Trophoblast cell (in vitro differentiated cells and primary cell): ENCODE results near the gene LHPP.
A peak's percentile ranks its signal among the peaks of the same experiment; 100 is the strongest.

Experiments
- DNase-seq, 2 donors: peaks; one replicate each; pipeline ENCODE4 v3.0.0-alpha.2; 2016
- H2AFZ ChIP-seq: 2 replicates; pipeline ENCODE4 v1.6.1; 2013; ENCODE audit warnings: low read length, moderate library complexity, mild to moderate bottlenecking; ENCODE audit not compliant: insufficient read depth, poor library complexity
- H2AK5ac ChIP-seq: 2 replicates; pipeline ENCODE4 v1.6.1; 2013; ENCODE audit warnings: mild to moderate bottlenecking, low read length
- H2BK120ac ChIP-seq: 2 replicates; pipeline ENCODE4 v1.6.1; 2013; ENCODE audit warnings: low read length, mild to moderate bottlenecking, moderate library complexity; ENCODE audit not compliant: insufficient read depth, poor library complexity
- H2BK12ac ChIP-seq: 2 replicates; pipeline ENCODE4 v1.6.1; 2013; ENCODE audit warnings: mild to moderate bottlenecking, low read length, moderate library complexity
- H2BK5ac ChIP-seq: 2 replicates; pipeline ENCODE4 v1.6.1; 2013; ENCODE audit warnings: low read length, low read depth, moderate library complexity, mild to moderate bottlenecking; ENCODE audit not compliant: poor library complexity
- H3K14ac ChIP-seq: 2 replicates; pipeline ENCODE4 v1.6.1; 2013; ENCODE audit warnings: mild to moderate bottlenecking, low read length
- H3K18ac ChIP-seq: 2 replicates; pipeline ENCODE4 v1.6.1; 2013; ENCODE audit warnings: mild to moderate bottlenecking, low read length
- H3K23ac ChIP-seq: 2 replicates; pipeline ENCODE4 v1.6.1; 2013; ENCODE audit warnings: low read length
- H3K27ac ChIP-seq: 2 replicates; pipeline ENCODE4 v1.5.1; 2013; ENCODE audit warnings: low read depth, mild to moderate bottlenecking, inconsistent platforms, low read length, moderate library complexity
- H3K27me3 ChIP-seq: 2 replicates; pipeline ENCODE4 v1.6.1; 2013; ENCODE audit warnings: inconsistent platforms, mild to moderate bottlenecking, low read length, moderate library complexity; ENCODE audit not compliant: insufficient read depth
- H3K36me3 ChIP-seq, 2 experiments: 1 replicate in 1 of 2; 2 replicates in 1 of 2; pipeline ENCODE4 v1.6.1; 2013; ENCODE audit warnings: low read length in 2 of 2, mild to moderate bottlenecking in 2 of 2, moderate library complexity in 1 of 2; ENCODE audit not compliant: insufficient read depth in 2 of 2, control insufficient read depth in 1 of 2
- H3K4ac ChIP-seq: 2 replicates; pipeline ENCODE4 v1.6.1; 2013; ENCODE audit warnings: low read depth, mild to moderate bottlenecking, low read length, moderate library complexity
- H3K4me1 ChIP-seq, 2 experiments: 1 replicate in 1 of 2; 2 replicates in 1 of 2; pipeline ENCODE4 v1.6.1; 2013; ENCODE audit warnings: low read length in 2 of 2, mild to moderate bottlenecking in 2 of 2, moderate library complexity in 1 of 2; ENCODE audit not compliant: insufficient read depth in 2 of 2, control insufficient read depth in 1 of 2
- H3K4me2 ChIP-seq: 2 replicates; pipeline ENCODE4 v1.6.1; 2013; ENCODE audit warnings: inconsistent platforms, mild to moderate bottlenecking, low read length, moderate library complexity
- H3K4me3 ChIP-seq: 2 replicates; pipeline ENCODE4 v1.5.1; 2013; ENCODE audit warnings: mild to moderate bottlenecking, low read depth, low read length, inconsistent platforms
- H3K79me1 ChIP-seq: one replicate; pipeline ENCODE4 v1.6.1; 2013; ENCODE audit warnings: low read length
- H3K79me2 ChIP-seq: 2 replicates; pipeline ENCODE4 v1.6.1; 2013; ENCODE audit warnings: low read length, mild to moderate bottlenecking; ENCODE audit not compliant: control insufficient read depth, insufficient read depth, poor library complexity
- H3K9ac ChIP-seq: 2 replicates; pipeline ENCODE4 v1.6.1; 2013; ENCODE audit warnings: mild to moderate bottlenecking, low read length
- H3K9me3 ChIP-seq: 2 replicates; pipeline ENCODE4 v1.6.1; 2013; ENCODE audit warnings: low read depth, mild to moderate bottlenecking, control low read depth, inconsistent platforms, low read length; ENCODE audit not compliant: insufficient read depth
- H4K12ac ChIP-seq: 2 replicates; pipeline ENCODE4 v1.6.1; 2013; ENCODE audit warnings: low read depth, mild to moderate bottlenecking, low read length, moderate library complexity
- H4K8ac ChIP-seq: 2 replicates; pipeline ENCODE4 v1.6.1; 2013; ENCODE audit warnings: low read depth, mild to moderate bottlenecking, low read length, moderate library complexity
- H4K91ac ChIP-seq: one replicate; pipeline ENCODE4 v1.6.1; 2013; ENCODE audit warnings: low read depth, mild to moderate bottlenecking, low read length, moderate library complexity
- WGBS: extraction: QIAGEN DNeasy Blood & Tissue Kit; methylation state at CpG from one replicate; pipeline ENCODE4 v1.1.7; 2013; ENCODE audit warnings: missing lambda C conversion rate; ENCODE audit not compliant: insufficient read length, insufficient coverage; ENCODE audit errors: extremely low coverage; 5-methylcytosine and 5-hydroxymethylcytosine counted together

The LHPP gene

DNA sequence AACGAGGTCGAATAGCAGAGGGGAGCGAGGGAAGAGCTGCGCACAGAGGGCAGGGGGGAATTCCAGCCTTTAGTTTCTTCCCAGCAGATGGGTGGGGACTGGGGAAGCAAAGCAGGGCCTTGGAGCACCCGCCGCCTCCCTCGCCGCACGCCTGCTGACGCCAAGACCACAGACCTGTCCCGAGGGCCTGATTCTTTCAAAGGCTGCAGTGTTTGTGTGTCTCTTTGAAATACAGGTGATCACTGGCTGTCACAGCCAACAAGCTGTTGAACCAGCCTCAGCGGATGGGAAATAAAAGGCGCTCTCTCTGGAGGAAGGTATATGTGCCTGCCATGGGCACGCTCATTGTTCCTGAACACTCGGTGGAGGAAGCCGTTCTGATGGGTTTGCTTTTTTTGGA, 163.3 kb downstream of the LHPP start:
- no peak overlapping the region for H4K8ac ChIP-seq
- no peaks in the 10 kb centered on the region for H3K79me2 ChIP-seq
- no peak for DNase-seq
- no peak overlapping the region for H2BK12ac ChIP-seq
- H3K4me2 ChIP-seq, result no peak overlapping the region
- H3K4me3 ChIP-seq, result no peak overlapping the region
- no peak overlapping the region for H3K14ac ChIP-seq
- no peak overlapping the region for H3K23ac ChIP-seq
- H2AK5ac ChIP-seq, result no peak overlapping the region
- peaks cover 3% of the 10 kb centered on the region in 2 experiments for H3K36me3 ChIP-seq
- H2BK120ac ChIP-seq, result no peak overlapping the region
- H3K9me3 ChIP-seq, result no peaks in the 10 kb centered on the region
- no peak overlapping the region for H2BK5ac ChIP-seq
- peaks cover 4 to 15% of the 10 kb centered on the region in 2 experiments for H3K4me1 ChIP-seq
- no peak overlapping the region for H3K18ac ChIP-seq
- no peak overlapping the region for H3K27ac ChIP-seq
- H3K79me1 ChIP-seq, result no peaks in the 10 kb centered on the region
- WGBS, result no CpG with 5 or more reads among the region's 16 CpGs
- H4K91ac ChIP-seq, result no peak overlapping the region
- H4K12ac ChIP-seq, result no peak overlapping the region
- H3K9ac ChIP-seq, result no peak overlapping the region
- no peak overlapping the region for H3K4ac ChIP-seq
- H2AFZ ChIP-seq, result no peak overlapping the region
- no peaks in the 10 kb centered on the region for H3K27me3 ChIP-seq

GRCh38 chr10:124625831-124626238, 164.2 kb downstream of the LHPP start:
- no peak overlapping the region for H2BK5ac ChIP-seq
- no peaks in the 10 kb centered on the region for H3K9me3 ChIP-seq
- no peaks in the 10 kb centered on the region for H3K79me2 ChIP-seq
- no peak overlapping the region for H4K91ac ChIP-seq
- H2AFZ ChIP-seq, result no peak overlapping the region
- H2AK5ac ChIP-seq, result no peak overlapping the region
- DNase-seq, result no peak
- H3K4me3 ChIP-seq, result no peak overlapping the region
- H3K14ac ChIP-seq, result no peak overlapping the region
- H2BK12ac ChIP-seq, result no peak overlapping the region
- no peak overlapping the region for H3K4ac ChIP-seq
- peaks cover 4 to 13% of the 10 kb centered on the region in 2 experiments for H3K4me1 ChIP-seq
- H3K18ac ChIP-seq, result no peak overlapping the region
- no peak overlapping the region for H4K12ac ChIP-seq
- H4K8ac ChIP-seq, result no peak overlapping the region
- peaks cover 3% of the 10 kb centered on the region in 2 experiments for H3K36me3 ChIP-seq
- H3K79me1 ChIP-seq, result no peaks in the 10 kb centered on the region
- WGBS, result no CpG with 5 or more reads among the region's 23 CpGs
- no peak overlapping the region for H3K9ac ChIP-seq
- no peaks in the 10 kb centered on the region for H3K27me3 ChIP-seq
- H3K4me2 ChIP-seq, result no peak overlapping the region
- H3K23ac ChIP-seq, result no peak overlapping the region
- no peak overlapping the region for H2BK120ac ChIP-seq
- H3K27ac ChIP-seq, result no peak overlapping the region

GRCh38 chr10:124626759-124627380, 165.2 kb downstream of the LHPP start:
- Histone ChIP-seq H3K79me1 (no peaks in the 10 kb centered on the region), H3K14ac (no peak overlapping the region), H3K4me1 (peaks cover 4 to 11% of the 10 kb centered on the region in 2 experiments), H3K18ac (no peak overlapping the region), H3K9ac (no peak overlapping the region), H3K36me3 (peaks cover 3% of the 10 kb centered on the region in 2 experiments), H3K27me3 (no peaks in the 10 kb centered on the region), H2BK12ac (no peak overlapping the region), H2AK5ac (no peak overlapping the region), H3K27ac (no peak overlapping the region), H4K8ac (no peak overlapping the region), H2AFZ (no peak overlapping the region), H2BK120ac (no peak overlapping the region), H3K4me3 (no peak overlapping the region), H3K23ac (no peak overlapping the region), H2BK5ac (no peak overlapping the region), H3K4ac (no peak overlapping the region), H4K91ac (no peak overlapping the region), H3K79me2 (no peaks in the 10 kb centered on the region), H3K9me3 (peaks cover 4% of the 10 kb centered on the region), H4K12ac (no peak overlapping the region), H3K4me2 (no peak overlapping the region)
- WGBS, result no CpG with 5 or more reads among the region's 13 CpGs
- DNase-seq, result peak in 1 of 2 donors; percentile 59

DNA sequence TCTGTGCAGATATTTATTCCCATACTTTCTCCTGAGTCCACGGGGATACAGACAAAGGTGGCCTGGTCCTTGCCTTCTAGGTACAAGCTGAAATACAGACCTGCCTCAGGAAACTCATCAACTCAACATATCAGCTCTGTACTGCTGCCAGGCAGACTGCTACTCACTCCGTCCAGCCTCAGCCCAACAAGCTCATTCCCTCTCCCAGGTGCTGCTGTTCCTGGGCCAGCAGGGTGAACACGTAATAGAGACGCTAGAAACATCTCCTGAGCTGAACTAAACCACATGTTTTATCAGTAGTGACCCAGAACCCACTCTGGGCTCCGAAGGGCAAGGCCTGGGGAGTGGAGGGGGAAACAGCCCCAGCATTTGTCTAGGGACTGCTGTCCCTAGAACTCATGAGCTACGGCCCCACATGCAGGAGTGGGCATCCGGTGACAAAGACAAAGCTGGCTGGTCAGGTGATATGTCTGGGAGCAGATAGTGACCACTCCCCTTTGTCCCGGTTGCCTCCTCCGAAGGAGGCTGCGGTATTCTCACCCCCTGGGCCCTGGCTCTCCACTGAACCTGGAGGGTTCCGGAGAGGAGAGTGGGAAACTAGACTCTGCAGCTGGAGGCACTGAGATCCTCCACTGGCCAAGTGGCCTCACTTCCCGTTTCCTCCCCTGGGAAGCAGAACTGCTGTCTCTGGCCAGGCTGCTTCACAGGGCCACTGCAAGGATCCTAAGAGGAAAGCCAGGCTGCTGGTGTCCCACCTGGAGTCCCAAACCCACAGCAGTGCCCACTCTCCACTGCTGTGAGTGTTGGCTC, 166.4 kb downstream of the LHPP start:
- Histone ChIP-seq H3K18ac (no peak overlapping the region), H2BK12ac (no peak overlapping the region), H3K4me1 (peaks cover 4 to 11% of the 10 kb centered on the region in 2 experiments), H3K14ac (no peak overlapping the region), H3K79me1 (no peaks in the 10 kb centered on the region), H3K4me3 (no peak overlapping the region), H2BK5ac (no peak overlapping the region), H3K4ac (no peak overlapping the region), H3K4me2 (no peak overlapping the region), H2AK5ac (no peak overlapping the region), H4K12ac (no peak overlapping the region), H3K79me2 (no peaks in the 10 kb centered on the region), H2BK120ac (no peak overlapping the region), H3K27ac (no peak overlapping the region), H4K8ac (no peak overlapping the region), H3K27me3 (no peaks in the 10 kb centered on the region), H3K23ac (no peak overlapping the region), H4K91ac (no peak overlapping the region), H2AFZ (no peak overlapping the region), H3K9ac (no peak overlapping the region), H3K9me3 (peaks cover 4% of the 10 kb centered on the region), H3K36me3 (peaks cover 3% of the 10 kb centered on the region in 2 experiments)
- no peak for DNase-seq
- no CpG with 5 or more reads among the region's 12 CpGs for WGBS
